Measurements from ENCODE around the gene ERCC6L. TPM values are rescaled to one million over a fixed set of nuclear protein-coding genes. Genes with fewer than 3 reads are reported as not detected.

ERCC6L gene
- total RNA-seq, 4 donors from 2014 or later, result 0.07 TPM; not detected in 3

DNA sequence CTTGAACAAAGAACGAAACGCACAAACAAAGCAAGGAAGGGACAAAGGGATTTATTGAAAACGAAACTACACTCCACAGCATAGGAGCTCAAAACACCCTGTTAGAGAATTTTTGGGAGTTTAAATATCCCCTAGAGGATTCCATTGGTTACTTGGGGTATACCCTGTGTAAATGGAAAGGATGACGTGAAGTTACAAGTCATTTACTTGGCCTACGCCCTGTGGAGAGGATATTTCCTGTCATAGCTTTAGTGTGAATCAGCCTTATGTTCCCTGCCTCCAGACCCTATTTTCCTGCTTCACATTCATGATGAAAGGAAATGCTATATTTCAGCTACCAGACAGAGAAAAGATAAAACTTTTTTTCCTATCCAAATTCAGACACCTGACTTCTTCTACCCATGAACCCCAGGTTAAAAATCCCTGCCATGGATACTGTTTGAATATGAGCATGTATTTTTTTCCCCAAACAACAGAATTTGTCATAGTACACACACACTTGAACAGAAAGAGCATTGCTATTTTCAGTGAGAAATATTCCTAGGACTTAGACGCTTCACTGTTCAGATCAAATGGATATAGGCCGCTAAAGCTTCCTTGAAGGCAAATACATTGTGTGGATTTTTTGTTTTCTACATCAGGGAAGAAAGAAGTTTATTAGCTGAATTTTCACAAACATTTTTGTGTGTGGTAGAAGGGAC lies 36.8 kb downstream of the ERCC6L start:
- Histone ChIP-seq H3K27me3 (no peaks in the 10 kb centered on the region), H3K9me3 (no peaks in the 10 kb centered on the region), H3K36me3 (no peaks in the 10 kb centered on the region), H3K27ac (no peak overlapping the region), H3K4me1 (no peaks in the 10 kb centered on the region), H3K4me3 (no peak overlapping the region)
- in situ Hi-C loops (cut with MboI; ENCODE audit: low sequenced_read_pairs in 4 of 4) (no loop called here), intact Hi-C loops (cut with DNase I; ENCODE audit: low total_unique reads) (no loop called here)
- no peak for ATAC-seq
- TF ChIP-seq, protein P1, sequence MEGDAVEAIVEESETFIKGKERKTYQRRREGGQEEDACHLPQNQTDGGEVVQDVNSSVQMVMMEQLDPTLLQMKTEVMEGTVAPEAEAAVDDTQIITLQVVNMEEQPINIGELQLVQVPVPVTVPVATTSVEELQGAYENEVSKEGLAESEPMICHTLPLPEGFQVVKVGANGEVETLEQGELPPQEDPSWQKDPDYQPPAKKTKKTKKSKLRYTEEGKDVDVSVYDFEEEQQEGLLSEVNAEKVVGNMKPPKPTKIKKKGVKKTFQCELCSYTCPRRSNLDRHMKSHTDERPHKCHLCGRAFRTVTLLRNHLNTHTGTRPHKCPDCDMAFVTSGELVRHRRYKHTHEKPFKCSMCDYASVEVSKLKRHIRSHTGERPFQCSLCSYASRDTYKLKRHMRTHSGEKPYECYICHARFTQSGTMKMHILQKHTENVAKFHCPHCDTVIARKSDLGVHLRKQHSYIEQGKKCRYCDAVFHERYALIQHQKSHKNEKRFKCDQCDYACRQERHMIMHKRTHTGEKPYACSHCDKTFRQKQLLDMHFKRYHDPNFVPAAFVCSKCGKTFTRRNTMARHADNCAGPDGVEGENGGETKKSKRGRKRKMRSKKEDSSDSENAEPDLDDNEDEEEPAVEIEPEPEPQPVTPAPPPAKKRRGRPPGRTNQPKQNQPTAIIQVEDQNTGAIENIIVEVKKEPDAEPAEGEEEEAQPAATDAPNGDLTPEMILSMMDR (IDR thresholded peaks at IDR 0.05 in 4 of 5, conservative IDR thresholded peaks at IDR 0.05 in 1 of 5), result no peak
- no peak for TF ChIP-seq POLR2A (IDR thresholded peaks at IDR 0.05)
- no peak for DNase-seq

DNA sequence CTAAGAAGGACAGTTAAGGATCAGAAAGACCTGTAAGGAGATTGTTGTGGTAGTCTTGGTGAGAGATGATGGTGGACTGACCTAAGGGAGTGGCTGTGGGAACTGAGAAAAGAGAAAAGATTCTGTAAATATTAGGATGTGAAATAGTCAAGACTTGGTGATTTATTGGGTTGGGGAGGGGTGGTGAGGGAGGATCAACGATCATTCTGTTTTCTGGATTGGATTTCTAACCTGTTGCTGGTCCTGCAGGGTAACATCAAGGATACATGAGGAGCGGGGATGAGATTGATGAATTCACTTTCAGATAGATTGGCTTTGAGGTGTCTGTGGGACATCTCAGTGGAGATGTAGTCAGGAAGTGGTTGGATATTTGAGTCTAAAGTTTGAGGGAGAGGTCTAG lies 55.9 kb downstream of the ERCC6L start:
- no peak for ATAC-seq
- in situ Hi-C loops (cut with MboI; ENCODE audit: low sequenced_read_pairs in 4 of 4), result no loop called here
- H3K27me3 ChIP-seq, result no peaks in the 10 kb centered on the region
- H3K9me3 ChIP-seq, result no peaks in the 10 kb centered on the region
- intact Hi-C loops (cut with DNase I; ENCODE audit: low total_unique reads), result loop anchor here (5.0 kb wide), 2 partner anchors 56 to 816 kb away; partner anchors contain the start of gene TAF1
- H3K36me3 ChIP-seq, result no peaks in the 10 kb centered on the region
- TF ChIP-seq, protein P1 (IDR thresholded peaks at IDR 0.05 in 4 of 5, conservative IDR thresholded peaks at IDR 0.05 in 1 of 5), result no peak
- TF ChIP-seq POLR2A (IDR thresholded peaks at IDR 0.05), result no peak
- DNase-seq, result no peak
- H3K4me1 ChIP-seq, result peaks cover 12 to 16% of the 10 kb centered on the region in 2 donors
- no peak overlapping the region for H3K27ac ChIP-seq
- peak overlapping the region in 1 of 4 donors; percentile 74 for H3K4me3 ChIP-seq

DNA sequence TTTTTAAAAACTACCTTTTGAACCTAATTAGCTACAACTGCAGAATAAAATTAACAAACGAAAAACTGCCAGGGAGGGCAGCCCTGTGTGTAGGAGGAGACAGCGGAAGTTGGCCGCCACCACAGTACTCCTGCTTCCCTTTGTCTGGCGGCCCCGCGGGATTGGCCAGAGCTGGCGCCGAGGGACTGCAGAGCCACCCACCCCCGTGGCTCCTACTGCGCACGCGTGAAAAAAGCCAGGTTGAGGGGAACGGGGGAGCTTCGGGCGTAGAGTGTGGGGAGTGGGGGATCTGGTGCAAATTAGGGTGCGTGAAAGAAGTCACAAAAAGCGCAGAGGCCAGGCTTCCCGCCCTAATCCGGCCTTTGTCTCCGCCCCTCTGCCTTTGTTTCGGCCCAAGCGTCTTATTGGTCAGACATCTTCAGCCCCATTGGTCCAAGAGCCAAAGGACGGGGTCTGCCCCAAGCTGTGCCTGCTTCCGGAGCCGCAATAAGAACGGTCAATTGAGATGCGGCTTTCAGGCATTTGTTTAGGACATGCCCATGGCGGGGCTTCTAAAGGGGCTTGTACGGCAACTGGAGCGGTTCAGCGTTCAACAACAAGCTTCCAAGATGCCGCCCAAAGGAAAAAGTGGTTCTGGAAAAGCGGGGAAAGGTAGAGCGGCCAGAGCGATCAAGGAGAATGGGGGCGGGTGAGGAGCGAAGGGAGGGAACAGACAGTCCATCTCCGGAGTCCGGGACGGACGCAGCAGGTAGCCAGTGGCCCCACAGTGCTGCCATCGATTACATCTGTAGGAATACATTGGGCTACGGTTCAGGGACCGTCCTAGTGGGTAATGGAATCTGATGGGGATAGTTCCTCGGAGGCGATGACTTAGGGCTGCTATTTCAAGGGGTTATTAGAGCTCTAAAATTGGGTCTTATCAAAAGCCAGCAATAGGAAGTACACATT lies 57.4 kb downstream of the ERCC6L start, which contains the start of gene PIN4:
PIN4 (plus strand) TSS at position 580 of the 948 bp plus-strand sequence; CDS start at position 609, 29 bp downstream.
- ATAC-seq, result peak; percentile 99 to 100
- Histone ChIP-seq H3K36me3 (no peaks in the 10 kb centered on the region), H3K9me3 (no peaks in the 10 kb centered on the region), H3K27me3 (no peaks in the 10 kb centered on the region), H3K4me3 (peak within 1 kb of the TSS; percentile 74 to 85 (median 79)), H3K27ac (peak within 1 kb of the TSS; percentile 65 to 92 (median 82)), H3K4me1 (peaks cover 12 to 16% of the 10 kb centered on the region in 2 donors)
- in situ Hi-C loops (cut with MboI; ENCODE audit: low sequenced_read_pairs in 4 of 4), result no loop called here
- TF ChIP-seq, protein P1 (IDR thresholded peaks at IDR 0.05 in 4 of 5, conservative IDR thresholded peaks at IDR 0.05 in 1 of 5), result no peak
- TF ChIP-seq POLR2A (IDR thresholded peaks at IDR 0.05), result peak; percentile 33 to 58
- DNase-seq, result peak; percentile 83 to 93
- intact Hi-C loops (cut with DNase I; ENCODE audit: low total_unique reads), result loop anchor here (2.0 to 5.0 kb wide), 3 partner anchors 54 to 814 kb away; partner anchors contain the start of genes RPS4X and TAF1

DNA sequence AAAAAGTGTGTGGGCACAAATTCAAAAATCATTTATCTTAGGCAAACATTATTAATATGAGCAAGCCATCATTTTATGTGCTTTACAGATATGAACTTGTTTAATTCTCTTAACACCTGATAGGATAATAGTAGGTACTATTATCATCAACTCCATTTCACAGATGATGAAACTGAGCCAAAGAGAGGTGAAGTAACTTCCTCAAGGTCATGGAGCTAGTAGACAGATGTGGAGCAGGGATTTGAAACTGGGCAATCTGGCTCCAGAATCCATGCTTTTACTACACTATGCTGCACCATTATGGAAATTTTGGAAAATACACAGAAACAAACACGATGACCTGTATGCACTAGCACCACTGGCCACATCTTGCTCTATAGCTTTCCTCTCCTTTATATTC lies 58.3 kb downstream of the ERCC6L start:
- ATAC-seq (no peak), DNase-seq (no peak)
- TF ChIP-seq, protein P1 (IDR thresholded peaks at IDR 0.05 in 4 of 5, conservative IDR thresholded peaks at IDR 0.05 in 1 of 5), result no peak
- no peak for TF ChIP-seq POLR2A (IDR thresholded peaks at IDR 0.05)
- Histone ChIP-seq H3K27ac (peak overlapping the region; percentile 65 to 92 (median 82)), H3K4me1 (peaks cover 12 to 16% of the 10 kb centered on the region in 2 donors), H3K4me3 (peak overlapping the region in 3 of 4 donors; percentile 74 to 85 (median 80)), H3K9me3 (no peaks in the 10 kb centered on the region), H3K36me3 (no peaks in the 10 kb centered on the region), H3K27me3 (no peaks in the 10 kb centered on the region)
- in situ Hi-C loops (cut with MboI; ENCODE audit: low sequenced_read_pairs in 4 of 4), result no loop called here
- intact Hi-C loops (cut with DNase I; ENCODE audit: low total_unique reads), result loop anchor here (2.0 to 5.0 kb wide), 3 partner anchors 53 to 813 kb away; partner anchors contain the start of genes RPS4X and TAF1

All from gastrocnemius medialis (tissue), 4 donors.